Kidney epithelial cell (primary cell): ENCODE results near the gene PCDH15. TPM values are rescaled to one million over a fixed set of nuclear protein-coding genes. Genes with fewer than 3 reads are reported as not detected.

Experiments used
- DNase-seq: peaks from one replicate; pipeline ENCODE4 v3.0.0-alpha.2; 2010; ENCODE audit warnings: low read depth
- H3K27me3 ChIP-seq: 2 replicates; pipeline ENCODE4 v1.6.0; 2011; ENCODE audit warnings: low read length; ENCODE audit not compliant: control insufficient read depth, insufficient read depth
- H3K36me3 ChIP-seq: 2 replicates; pipeline ENCODE4 v1.5.1; 2011; ENCODE audit warnings: low read length; ENCODE audit not compliant: control insufficient read depth, insufficient read depth
- H3K4me3 ChIP-seq: 2 replicates; pipeline ENCODE4 v1.5.1; 2011; ENCODE audit warnings: low read depth, mild to moderate bottlenecking, control low read depth, low read length
- CTCF ChIP-seq: IDR thresholded peaks from 2 replicates; pipeline ENCODE4 v1.5.1; 2011; ENCODE audit warnings: mild to moderate bottlenecking, moderate library complexity, low read length, control low read depth, inconsistent platforms; ENCODE audit not compliant: insufficient read depth, poor library complexity, severe bottlenecking
- total RNA-seq: library from RNA; depleted of rRNA; stranded (reverse); fragments of >200 nt; gene quantifications from 2 replicates; pipeline ENCODE4 v1.2.3, GENCODE V29; 2015

Gene PCDH15
- total RNA-seq, 1 donor from 2014 or later, result not detected

- H3K4me3 ChIP-seq, result no peak overlapping the region
- TF ChIP-seq CTCF, result no peak
- no peak for DNase-seq
- no peaks in the 10 kb centered on the region for H3K27me3 ChIP-seq
- no peaks in the 10 kb centered on the region for H3K36me3 ChIP-seq
Measured at GRCh38 chr10:54372179-54372578, 428.9 kb downstream of the PCDH15 start.

GRCh38 chr10:54368984-54369383 is 432.0 kb downstream of the PCDH15 start:
- H3K27me3 ChIP-seq, result no peaks in the 10 kb centered on the region
- TF ChIP-seq CTCF, result no peak
- no peak for DNase-seq
- H3K36me3 ChIP-seq, result no peaks in the 10 kb centered on the region
- no peak overlapping the region for H3K4me3 ChIP-seq

GRCh38 chr10:54363390-54363789 is 437.6 kb downstream of the PCDH15 start:
- Histone ChIP-seq H3K27me3 (no peaks in the 10 kb centered on the region), H3K4me3 (no peak overlapping the region), H3K36me3 (no peaks in the 10 kb centered on the region)
- no peak for TF ChIP-seq CTCF
- no peak for DNase-seq

GRCh38 chr10:54342058-54342457 is 459.0 kb downstream of the PCDH15 start:
- no peaks in the 10 kb centered on the region for H3K27me3 ChIP-seq
- H3K36me3 ChIP-seq, result no peaks in the 10 kb centered on the region
- no peak for DNase-seq
- no peak overlapping the region for H3K4me3 ChIP-seq
- TF ChIP-seq CTCF, result no peak

- no peaks in the 10 kb centered on the region for H3K36me3 ChIP-seq
- H3K4me3 ChIP-seq, result no peak overlapping the region
- DNase-seq, result no peak
- H3K27me3 ChIP-seq, result no peaks in the 10 kb centered on the region
- no peak for TF ChIP-seq CTCF
Measured at GRCh38 chr10:54335296-54335695, 465.7 kb downstream of the PCDH15 start.

GRCh38 chr10:54319341-54319740 is 481.7 kb downstream of the PCDH15 start:
- Histone ChIP-seq H3K36me3 (no peaks in the 10 kb centered on the region), H3K27me3 (no peaks in the 10 kb centered on the region), H3K4me3 (no peak overlapping the region)
- no peak for TF ChIP-seq CTCF
- no peak for DNase-seq
